Fibroblast of skin of left quadriceps (primary cell): ENCODE data around the gene SLC27A3.

Source experiments
- DNase-seq, 2 experiments: peaks; one replicate each; pipeline ENCODE4 v3.0.0-alpha.2; 2013; ENCODE audit warnings: low read depth in 2 of 2

The SLC27A3 gene

GRCh38 chr1:153799016-153799415 is 23.8 kb downstream of the SLC27A3 start:
- no peak for DNase-seq

GRCh38 chr1:153799566-153800465 is 24.6 kb downstream of the SLC27A3 start:
- no peak for DNase-seq

- no peak for DNase-seq
Observed at GRCh38 chr1:153800516-153800915, 25.3 kb downstream of the SLC27A3 start.

- no peak for DNase-seq
Observed at GRCh38 chr1:153801028-153801625, 25.9 kb downstream of the SLC27A3 start.

- DNase-seq = no peak
Observed at GRCh38 chr1:153801786-153802697, 26.8 kb downstream of the SLC27A3 start.

GRCh38 chr1:153803470-153804056 is 28.4 kb downstream of the SLC27A3 start:
- DNase-seq = no peak

GRCh38 chr1:153804112-153804511 is 28.9 kb downstream of the SLC27A3 start:
- DNase-seq = no peak

- peak; percentile 40 to 41 for DNase-seq
Observed at GRCh38 chr1:153805042-153805745, 30.0 kb downstream of the SLC27A3 start.

GRCh38 chr1:153805886-153806719 is 30.9 kb downstream of the SLC27A3 start:
- DNase-seq = no peak

GRCh38 chr1:153816283-153816889 is 41.2 kb downstream of the SLC27A3 start:
- DNase-seq = no peak

GRCh38 chr1:153818876-153819275 is 43.7 kb downstream of the SLC27A3 start:
- DNase-seq = no peak

- DNase-seq = no peak
Observed at GRCh38 chr1:153827168-153827964, 52.2 kb downstream of the SLC27A3 start.
